PFSK-1 (cell line): ENCODE measurements around the gene GLB1L.

Experiments
- POLR2AphosphoS5 ChIP-seq: IDR thresholded peaks from 2 replicates; pipeline ENCODE4 v1.6.1; 2012; ENCODE audit warnings: low read depth, mild to moderate bottlenecking, control low read depth, low read length, moderate library complexity
- TAF1 ChIP-seq: IDR thresholded peaks from 2 replicates; pipeline ENCODE4 v1.6.1; 2012; ENCODE audit warnings: low read length, control low read depth, borderline replicate concordance; ENCODE audit not compliant: insufficient read depth

DNA sequence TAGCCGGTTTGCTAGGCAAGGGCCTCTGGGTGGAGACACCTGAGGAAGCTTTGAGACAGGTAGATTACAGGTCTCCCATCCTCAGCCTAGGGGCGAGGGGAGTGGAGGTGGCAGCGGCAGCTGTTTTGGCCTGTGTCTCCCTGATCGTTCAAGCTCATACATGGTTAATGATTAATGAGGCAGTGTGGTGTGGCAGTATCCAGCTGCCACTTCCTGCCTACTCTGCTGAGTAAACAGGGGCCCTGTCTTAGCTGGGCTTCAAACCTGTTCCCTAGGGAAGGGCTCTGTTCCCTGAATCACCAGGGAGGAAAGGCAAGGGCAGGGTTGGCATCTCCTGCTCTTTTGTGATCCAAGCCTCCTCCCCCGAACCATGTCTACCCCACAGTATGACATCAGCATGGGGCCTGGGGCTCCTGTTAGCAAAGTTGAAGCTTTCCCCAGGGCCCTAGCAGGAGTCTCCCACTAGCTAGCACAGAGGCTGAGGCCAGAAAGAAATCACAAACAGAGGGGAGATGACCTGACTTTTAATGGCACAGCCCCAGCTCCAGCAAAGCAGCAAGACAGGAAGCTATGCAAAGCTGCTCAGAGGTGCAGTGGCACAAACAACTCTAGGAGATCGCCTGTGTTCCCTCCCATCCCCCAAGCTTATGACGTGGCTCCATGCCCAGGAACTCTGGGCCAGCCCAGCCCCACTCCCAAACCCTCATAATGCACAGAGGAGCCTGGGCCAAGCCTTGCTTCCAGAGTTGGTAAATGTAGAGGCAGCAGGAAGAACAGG is 4.1 kb upstream of the GLB1L start:
- TF ChIP-seq POLR2AphosphoS5 = no peak; the same call in 1 of the 2 replicates
- TF ChIP-seq TAF1 = no peak
